GM23338 (cell line): ENCODE results near the gene CDH5. TPM values are rescaled to one million over a fixed set of nuclear protein-coding genes. Genes with fewer than 3 reads are reported as not detected.

Experiments used
- ATAC-seq: fragments of 200-7000 bp; cut with Tn5 transposase; 3 replicates; pipeline ENCODE4 v1.9.1; 2020
- DNase-seq: peaks from one replicate; pipeline ENCODE4 v3.0.0-alpha.2; 2015; ENCODE audit warnings: low spot score
- H2AFZ ChIP-seq: fragments of 200-600 bp; sonication (generic); 2 replicates; pipeline ENCODE4 v1.8.0; 2016; ENCODE audit warnings: antibody characterized with exemption, mild to moderate bottlenecking, moderate library complexity
- H3F3A ChIP-seq: fragments of 200-600 bp; sonication (generic); replicated peaks from 2 replicates; pipeline ENCODE4 v1.8.0; 2017; ENCODE audit warnings: antibody characterized with exemption, mixed run types, low read depth
- H3K27ac ChIP-seq: fragments of 200-600 bp; sonication (generic); 2 replicates; pipeline ENCODE4 v1.6.1; 2016; ENCODE audit warnings: low read depth
- H3K27me3 ChIP-seq: fragments of 200-600 bp; sonication (generic); 2 replicates; pipeline ENCODE4 v1.8.0; 2016; ENCODE audit warnings: mild to moderate bottlenecking, mixed run types, moderate library complexity; ENCODE audit not compliant: insufficient read depth
- H3K36me3 ChIP-seq: fragments of 200-600 bp; sonication (generic); 2 replicates; pipeline ENCODE4 v1.8.0; 2016; ENCODE audit warnings: mild to moderate bottlenecking; ENCODE audit not compliant: insufficient read depth
- H3K4me1 ChIP-seq: fragments of 200-600 bp; sonication (generic); 2 replicates; pipeline ENCODE4 v1.8.0; 2016; ENCODE audit warnings: mild to moderate bottlenecking, moderate library complexity; ENCODE audit not compliant: insufficient read depth
- H3K4me2 ChIP-seq: fragments of 200-600 bp; sonication (generic); 2 replicates; pipeline ENCODE4 v1.7.1; 2017; ENCODE audit warnings: mixed run types
- H3K4me3 ChIP-seq: fragments of 200-600 bp; sonication (generic); 2 replicates; pipeline ENCODE4 v1.6.1; 2016; ENCODE audit warnings: mixed run types
- H3K79me2 ChIP-seq: fragments of 200-600 bp; sonication (generic); replicated peaks from 2 replicates; pipeline ENCODE4 v1.8.0; 2017; ENCODE audit warnings: mild to moderate bottlenecking; ENCODE audit not compliant: insufficient read depth
- H3K9me2 ChIP-seq: fragments of 200-600 bp; sonication (generic); 2 replicates; pipeline ENCODE4 v1.8.0; 2017; ENCODE audit not compliant: insufficient read depth
- H4K20me1 ChIP-seq: fragments of 200-600 bp; sonication (generic); replicated peaks from 2 replicates; pipeline ENCODE4 v1.8.0; 2017; ENCODE audit warnings: mild to moderate bottlenecking; ENCODE audit not compliant: insufficient read depth
- H3K27ac Mint-ChIP-seq: 2 replicates; pipeline ENCODE4 v1.8.0; 2020; ENCODE audit warnings: inconsistent platforms, mild to moderate bottlenecking, moderate library complexity, mixed read lengths
- H3K27me3 Mint-ChIP-seq: 3 replicates; pipeline ENCODE4 v1.8.0; 2022; ENCODE audit warnings: low read depth, mild to moderate bottlenecking, moderate library complexity, mixed read lengths, inconsistent platforms; ENCODE audit not compliant: insufficient read depth, poor library complexity
- H3K36me3 Mint-ChIP-seq: 3 replicates; pipeline ENCODE4 v1.8.0; 2021; ENCODE audit warnings: low read depth, mild to moderate bottlenecking, inconsistent platforms, moderate library complexity, mixed read lengths
- H3K4me1 Mint-ChIP-seq: 3 replicates; pipeline ENCODE4 v1.8.0; 2020; ENCODE audit warnings: mild to moderate bottlenecking, inconsistent platforms, mixed read lengths
- H3K4me3 Mint-ChIP-seq: 3 replicates; pipeline ENCODE4 v1.8.0; 2021; ENCODE audit warnings: moderate library complexity, mild to moderate bottlenecking, inconsistent platforms, mixed read lengths
- H3K9me3 Mint-ChIP-seq: 3 replicates; pipeline ENCODE4 v1.8.0; 2020; ENCODE audit warnings: moderate library complexity, mild to moderate bottlenecking, inconsistent platforms, mixed read lengths
- CREB1 ChIP-seq: fragments of 250-450 bp; sonication (Bioruptor Pico); IDR thresholded peaks from 2 replicates; pipeline ENCODE4 v1.5.0; 2020; ENCODE audit warnings: low read depth, mild to moderate bottlenecking, moderate library complexity
- JUNB ChIP-seq: IDR thresholded peaks from one replicate; pipeline ENCODE4 v1.6.1; 2016; ENCODE audit warnings: antibody characterized with exemption; ENCODE audit not compliant: unreplicated experiment
- POLR2AphosphoS5 ChIP-seq: IDR thresholded peaks from 2 replicates; pipeline ENCODE4 v1.6.1; 2016; ENCODE audit warnings: antibody characterized with exemption, low read depth
- STAT1 ChIP-seq: IDR thresholded peaks from one replicate; pipeline ENCODE4 v1.6.1; 2016; ENCODE audit warnings: antibody characterized with exemption; ENCODE audit not compliant: unreplicated experiment
- polyA plus RNA-seq: library from polyadenylated mRNA; unstranded; fragments of >200 nt; fragmentation: Nextera tagmentation; extraction: Ambion mirVana; gene quantifications from 2 replicates; pipeline ENCODE4 v1.2.1, GENCODE V29; 2016
- total RNA-seq: library from RNA; depleted of rRNA; stranded (reverse); fragments of >200 nt; shearing (Covaris generic); gene quantifications from 2 replicates; pipeline ENCODE4 v1.2.3, GENCODE V29; 2014
- TF ChIP-seq, protein P1 (sequence below): fragments of 250-450 bp; sonication (Bioruptor Pico); IDR thresholded peaks from 2 replicates; pipeline ENCODE4 v1.5.0; 2020; ENCODE audit warnings: mild to moderate bottlenecking, moderate library complexity
- TF ChIP-seq, protein P2 (sequence below): IDR thresholded peaks from one replicate; pipeline ENCODE4 v1.6.1; 2018; ENCODE audit warnings: antibody characterized with exemption; ENCODE audit not compliant: unreplicated experiment

CDH5 gene
- total and polyA plus RNA-seq, 2 experiments from 2014 or later = 0.18 TPM; not detected in 1

DNA sequence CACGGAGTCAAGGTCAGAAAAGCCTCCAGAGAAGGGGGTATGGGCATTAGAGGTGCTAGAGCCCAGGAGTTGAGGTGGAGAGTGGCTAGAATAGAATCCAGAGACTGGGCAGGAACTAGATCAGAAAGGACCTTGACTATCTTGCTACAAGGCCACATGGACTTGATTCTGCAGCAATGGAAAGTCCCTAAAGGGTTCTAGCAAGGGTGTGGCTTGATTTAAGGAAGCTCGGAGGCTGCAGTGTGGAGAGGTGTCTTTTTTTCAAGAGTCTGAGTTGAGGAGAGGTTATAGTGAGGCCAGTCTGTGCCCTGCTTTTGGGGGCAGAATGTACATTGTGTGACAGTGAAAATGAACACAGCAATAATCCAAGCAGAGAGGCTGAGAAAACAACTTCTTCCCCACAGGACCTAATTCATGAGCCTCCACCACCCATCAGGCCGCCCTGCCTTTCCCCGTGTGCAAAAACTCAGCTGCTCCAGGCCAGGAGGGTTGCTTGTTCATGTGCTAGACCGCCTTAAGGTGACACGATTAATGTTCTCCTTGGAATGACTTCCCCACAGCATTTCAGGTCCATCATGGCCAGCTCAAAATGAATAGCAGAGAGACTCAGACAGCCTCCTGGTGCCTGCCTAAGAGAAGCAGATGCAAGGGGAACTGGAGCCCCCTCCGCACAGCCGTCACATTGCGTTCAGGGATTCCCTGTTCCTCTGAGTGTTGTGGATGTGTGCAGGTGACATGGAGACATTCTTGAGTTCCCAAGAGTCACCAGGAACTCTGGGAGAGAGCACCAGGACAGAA is 51.9 kb downstream of the CDH5 start:
- Mint-ChIP-seq H3K4me1 (no peaks in the 10 kb centered on the region), H3K27ac (no peak overlapping the region), H3K9me3 (peaks cover 6% of the 10 kb centered on the region; the same call in 2 of the 3 replicates), H3K27me3 (no peaks in the 10 kb centered on the region), H3K4me3 (no peak overlapping the region), H3K36me3 (no peaks in the 10 kb centered on the region)
- no peak for ATAC-seq
- no peaks in the 10 kb centered on the region; the same call in 1 of the 2 replicates for H3K9me2 ChIP-seq
- no peaks in the 10 kb centered on the region for H3F3A ChIP-seq
- H4K20me1 ChIP-seq = no peaks in the 10 kb centered on the region
- no peak overlapping the region for H3K27ac ChIP-seq
- no peak overlapping the region for H2AFZ ChIP-seq
- H3K4me1 ChIP-seq = no peaks in the 10 kb centered on the region
- DNase-seq = no peak
- H3K27me3 ChIP-seq = peaks cover 7% of the 10 kb centered on the region
- H3K4me3 ChIP-seq = no peak overlapping the region
- no peaks in the 10 kb centered on the region for H3K79me2 ChIP-seq
- no peak overlapping the region for H3K4me2 ChIP-seq
- TF ChIP-seq POLR2AphosphoS5 (no peak), CREB1 (no peak), JUNB (no peak), STAT1 (no peak)
- TF ChIP-seq, protein P1, sequence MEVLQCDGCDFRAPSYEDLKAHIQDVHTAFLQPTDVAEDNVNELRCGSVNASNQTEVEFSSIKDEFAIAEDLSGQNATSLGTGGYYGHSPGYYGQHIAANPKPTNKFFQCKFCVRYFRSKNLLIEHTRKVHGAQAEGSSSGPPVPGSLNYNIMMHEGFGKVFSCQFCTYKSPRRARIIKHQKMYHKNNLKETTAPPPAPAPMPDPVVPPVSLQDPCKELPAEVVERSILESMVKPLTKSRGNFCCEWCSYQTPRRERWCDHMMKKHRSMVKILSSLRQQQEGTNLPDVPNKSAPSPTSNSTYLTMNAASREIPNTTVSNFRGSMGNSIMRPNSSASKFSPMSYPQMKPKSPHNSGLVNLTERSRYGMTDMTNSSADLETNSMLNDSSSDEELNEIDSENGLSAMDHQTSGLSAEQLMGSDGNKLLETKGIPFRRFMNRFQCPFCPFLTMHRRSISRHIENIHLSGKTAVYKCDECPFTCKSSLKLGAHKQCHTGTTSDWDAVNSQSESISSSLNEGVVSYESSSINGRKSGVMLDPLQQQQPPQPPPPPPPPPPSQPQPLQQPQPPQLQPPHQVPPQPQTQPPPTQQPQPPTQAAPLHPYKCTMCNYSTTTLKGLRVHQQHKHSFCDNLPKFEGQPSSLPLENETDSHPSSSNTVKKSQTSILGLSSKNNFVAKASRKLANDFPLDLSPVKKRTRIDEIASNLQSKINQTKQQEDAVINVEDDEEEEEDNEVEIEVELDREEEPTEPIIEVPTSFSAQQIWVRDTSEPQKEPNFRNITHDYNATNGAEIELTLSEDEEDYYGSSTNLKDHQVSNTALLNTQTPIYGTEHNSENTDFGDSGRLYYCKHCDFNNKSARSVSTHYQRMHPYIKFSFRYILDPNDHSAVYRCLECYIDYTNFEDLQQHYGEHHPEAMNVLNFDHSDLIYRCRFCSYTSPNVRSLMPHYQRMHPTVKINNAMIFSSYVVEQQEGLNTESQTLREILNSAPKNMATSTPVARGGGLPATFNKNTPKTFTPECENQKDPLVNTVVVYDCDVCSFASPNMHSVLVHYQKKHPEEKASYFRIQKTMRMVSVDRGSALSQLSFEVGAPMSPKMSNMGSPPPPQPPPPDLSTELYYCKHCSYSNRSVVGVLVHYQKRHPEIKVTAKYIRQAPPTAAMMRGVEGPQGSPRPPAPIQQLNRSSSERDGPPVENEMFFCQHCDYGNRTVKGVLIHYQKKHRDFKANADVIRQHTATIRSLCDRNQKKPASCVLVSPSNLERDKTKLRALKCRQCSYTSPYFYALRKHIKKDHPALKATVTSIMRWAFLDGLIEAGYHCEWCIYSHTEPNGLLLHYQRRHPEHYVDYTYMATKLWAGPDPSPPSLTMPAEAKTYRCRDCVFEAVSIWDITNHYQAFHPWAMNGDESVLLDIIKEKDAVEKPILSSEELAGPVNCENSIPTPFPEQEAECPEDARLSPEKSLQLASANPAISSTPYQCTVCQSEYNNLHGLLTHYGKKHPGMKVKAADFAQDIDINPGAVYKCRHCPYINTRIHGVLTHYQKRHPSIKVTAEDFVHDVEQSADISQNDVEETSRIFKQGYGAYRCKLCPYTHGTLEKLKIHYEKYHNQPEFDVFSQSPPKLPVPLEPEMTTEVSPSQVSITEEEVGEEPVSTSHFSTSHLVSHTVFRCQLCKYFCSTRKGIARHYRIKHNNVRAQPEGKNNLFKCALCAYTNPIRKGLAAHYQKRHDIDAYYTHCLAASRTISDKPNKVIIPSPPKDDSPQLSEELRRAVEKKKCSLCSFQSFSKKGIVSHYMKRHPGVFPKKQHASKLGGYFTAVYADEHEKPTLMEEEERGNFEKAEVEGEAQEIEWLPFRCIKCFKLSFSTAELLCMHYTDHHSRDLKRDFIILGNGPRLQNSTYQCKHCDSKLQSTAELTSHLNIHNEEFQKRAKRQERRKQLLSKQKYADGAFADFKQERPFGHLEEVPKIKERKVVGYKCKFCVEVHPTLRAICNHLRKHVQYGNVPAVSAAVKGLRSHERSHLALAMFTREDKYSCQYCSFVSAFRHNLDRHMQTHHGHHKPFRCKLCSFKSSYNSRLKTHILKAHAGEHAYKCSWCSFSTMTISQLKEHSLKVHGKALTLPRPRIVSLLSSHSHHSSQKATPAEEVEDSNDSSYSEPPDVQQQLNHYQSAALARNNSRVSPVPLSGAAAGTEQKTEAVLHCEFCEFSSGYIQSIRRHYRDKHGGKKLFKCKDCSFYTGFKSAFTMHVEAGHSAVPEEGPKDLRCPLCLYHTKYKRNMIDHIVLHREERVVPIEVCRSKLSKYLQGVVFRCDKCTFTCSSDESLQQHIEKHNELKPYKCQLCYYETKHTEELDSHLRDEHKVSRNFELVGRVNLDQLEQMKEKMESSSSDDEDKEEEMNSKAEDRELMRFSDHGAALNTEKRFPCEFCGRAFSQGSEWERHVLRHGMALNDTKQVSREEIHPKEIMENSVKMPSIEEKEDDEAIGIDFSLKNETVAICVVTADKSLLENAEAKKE (CRISPR knock-in tag) = no peak
- TF ChIP-seq, protein P2, sequence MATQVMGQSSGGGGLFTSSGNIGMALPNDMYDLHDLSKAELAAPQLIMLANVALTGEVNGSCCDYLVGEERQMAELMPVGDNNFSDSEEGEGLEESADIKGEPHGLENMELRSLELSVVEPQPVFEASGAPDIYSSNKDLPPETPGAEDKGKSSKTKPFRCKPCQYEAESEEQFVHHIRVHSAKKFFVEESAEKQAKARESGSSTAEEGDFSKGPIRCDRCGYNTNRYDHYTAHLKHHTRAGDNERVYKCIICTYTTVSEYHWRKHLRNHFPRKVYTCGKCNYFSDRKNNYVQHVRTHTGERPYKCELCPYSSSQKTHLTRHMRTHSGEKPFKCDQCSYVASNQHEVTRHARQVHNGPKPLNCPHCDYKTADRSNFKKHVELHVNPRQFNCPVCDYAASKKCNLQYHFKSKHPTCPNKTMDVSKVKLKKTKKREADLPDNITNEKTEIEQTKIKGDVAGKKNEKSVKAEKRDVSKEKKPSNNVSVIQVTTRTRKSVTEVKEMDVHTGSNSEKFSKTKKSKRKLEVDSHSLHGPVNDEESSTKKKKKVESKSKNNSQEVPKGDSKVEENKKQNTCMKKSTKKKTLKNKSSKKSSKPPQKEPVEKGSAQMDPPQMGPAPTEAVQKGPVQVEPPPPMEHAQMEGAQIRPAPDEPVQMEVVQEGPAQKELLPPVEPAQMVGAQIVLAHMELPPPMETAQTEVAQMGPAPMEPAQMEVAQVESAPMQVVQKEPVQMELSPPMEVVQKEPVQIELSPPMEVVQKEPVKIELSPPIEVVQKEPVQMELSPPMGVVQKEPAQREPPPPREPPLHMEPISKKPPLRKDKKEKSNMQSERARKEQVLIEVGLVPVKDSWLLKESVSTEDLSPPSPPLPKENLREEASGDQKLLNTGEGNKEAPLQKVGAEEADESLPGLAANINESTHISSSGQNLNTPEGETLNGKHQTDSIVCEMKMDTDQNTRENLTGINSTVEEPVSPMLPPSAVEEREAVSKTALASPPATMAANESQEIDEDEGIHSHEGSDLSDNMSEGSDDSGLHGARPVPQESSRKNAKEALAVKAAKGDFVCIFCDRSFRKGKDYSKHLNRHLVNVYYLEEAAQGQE = no peak
- no peaks in the 10 kb centered on the region for H3K36me3 ChIP-seq
